ENCODE results near the gene CFAP54.

GRCh38 chr12:96502949-96503532 lies 13.7 kb downstream of the CFAP54 start:
- TF ChIP-seq POLR2A (IDR thresholded peaks at IDR 0.05) = no peak
- no peak for TF ChIP-seq CTCF (IDR thresholded peaks at IDR 0.05)
